A549 treated with DMSO at 1 μM for 4 hours (cell line): ENCODE results near the gene NFE2L1. TPM values are rescaled to one million over a fixed set of nuclear protein-coding genes. Genes with fewer than 3 reads are reported as not detected.

ENCODE experiments used
- total RNA-seq: library from RNA; stranded (reverse); fragments of 200-300 nt; extraction: Qiagen RNA extraction; gene quantifications from 5 replicates; pipeline ENCODE4 v1.2.3, GENCODE V29; 2022; ENCODE audit warnings: low read depth

The NFE2L1 gene
- 105 to 121 TPM (median 111 TPM) in 5 replicates for total RNA-seq

DNA sequence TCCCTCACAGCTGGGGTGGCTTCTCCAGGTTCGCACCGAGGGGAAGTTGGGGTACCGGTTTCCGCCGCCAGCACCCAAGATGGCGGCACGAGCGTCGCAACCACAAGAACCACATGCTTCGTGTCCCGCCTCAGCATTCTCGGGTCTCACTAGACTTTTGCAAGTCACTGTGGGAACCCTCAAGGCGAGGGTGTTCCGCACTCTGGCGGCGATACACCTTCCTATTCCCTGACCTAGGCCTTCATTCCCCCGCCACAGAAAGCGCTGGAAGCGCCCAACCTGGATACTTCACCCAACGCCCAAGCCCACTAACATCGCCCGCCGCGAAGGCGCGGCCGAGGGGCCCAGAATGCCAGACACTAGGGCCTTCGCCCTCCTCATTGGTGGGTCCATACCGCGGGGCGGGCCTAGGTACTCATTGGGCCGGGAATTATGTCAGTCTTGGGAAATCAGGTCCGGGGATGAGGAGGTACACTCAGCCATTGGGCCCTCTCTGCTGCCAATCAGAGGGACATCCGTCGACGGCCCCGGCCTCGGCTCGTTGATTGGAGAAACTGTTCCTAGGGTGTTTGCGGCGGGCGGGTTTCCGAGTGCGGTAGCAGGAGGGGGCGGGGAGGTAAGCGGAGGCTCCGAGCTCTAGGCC, at the start of gene NFE2L1:
Gene NFE2L1, plus strand, starts transcription at position 619 of the 643 bp plus-strand sequence. CDS start 2,760 bp downstream, outside the sequence.

DNA sequence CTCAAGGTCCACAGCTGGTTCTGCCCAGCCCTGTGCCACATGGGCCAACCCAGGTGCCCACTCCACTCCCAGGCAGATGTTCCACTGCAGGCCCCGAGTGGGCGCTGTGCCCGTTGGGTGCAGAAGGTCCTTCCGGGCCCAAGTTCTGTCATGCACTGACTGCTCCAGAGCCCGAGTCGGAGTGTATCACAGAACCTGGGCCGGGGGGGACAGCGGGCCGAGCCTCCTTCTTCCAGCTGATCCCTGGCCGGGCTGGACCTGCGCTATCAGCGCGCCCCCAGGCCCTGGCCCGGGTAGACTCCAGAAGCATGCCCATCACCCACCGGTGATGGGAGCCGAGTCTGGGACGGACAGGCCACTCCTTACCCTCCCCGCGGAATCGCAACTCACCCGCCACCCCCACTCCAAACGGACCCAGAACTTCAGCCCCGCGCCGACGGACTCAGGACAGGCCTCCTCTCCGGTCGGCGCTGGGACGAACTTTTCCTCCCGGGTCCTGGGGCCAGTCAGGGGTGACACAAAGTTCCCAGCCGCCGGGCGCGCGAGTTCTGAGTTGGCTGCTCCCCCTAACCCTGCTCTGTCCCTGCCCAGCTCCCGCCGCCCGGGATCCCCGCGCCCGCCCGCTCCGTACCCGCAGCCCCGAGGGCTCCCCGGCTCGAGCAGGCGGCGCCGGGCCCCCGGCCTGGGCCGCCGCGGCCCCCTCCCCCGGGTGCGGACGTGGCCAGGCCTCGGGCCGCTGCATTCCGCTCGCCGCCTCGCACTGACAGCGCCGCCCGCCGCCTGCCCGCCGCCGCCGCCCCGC, 10.9 kb upstream of the NFE2L1 start, which contains the start of gene COPZ2:
Gene COPZ2, minus strand, starts transcription at position 762 of the 802 bp plus-strand sequence. Its CDS starts 20 bp downstream, at position 742.

DNA sequence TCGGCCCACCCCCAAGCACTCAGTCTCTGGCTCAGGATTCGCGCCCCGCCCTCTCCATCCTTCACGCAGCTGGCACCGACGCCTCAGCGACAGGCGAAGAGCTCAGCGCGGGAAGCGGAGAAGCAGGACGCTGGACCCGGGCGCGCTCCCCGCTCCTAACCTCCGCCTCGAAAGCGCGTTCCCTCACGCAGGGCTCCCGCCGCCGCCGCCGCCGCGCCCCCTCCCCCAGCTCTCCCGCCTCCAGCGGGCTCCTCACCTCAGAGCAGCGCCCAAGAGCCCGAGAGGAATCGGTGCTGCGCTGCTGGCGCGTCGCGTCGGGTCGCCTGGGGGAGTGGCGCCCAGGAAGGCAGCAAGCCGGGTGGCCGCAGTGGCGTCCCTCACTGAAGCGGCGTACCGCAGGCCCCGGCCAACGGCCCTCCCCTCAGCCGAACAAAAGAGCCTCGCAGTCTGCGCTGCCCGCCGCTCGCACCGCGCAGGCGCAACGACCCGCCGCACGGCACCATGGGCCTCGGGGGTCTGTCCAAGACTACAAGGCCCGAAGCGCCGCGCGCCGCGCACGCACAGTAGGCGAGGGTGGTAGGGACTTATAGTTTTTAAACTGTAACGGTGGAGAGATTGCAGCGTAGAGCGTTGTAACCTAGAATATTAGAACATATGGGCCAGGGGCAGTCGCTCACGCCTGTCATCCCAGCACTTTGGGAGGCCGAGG, 53.0 kb downstream of the NFE2L1 start, which contains the start of gene CBX1:
Gene CBX1, minus strand, starts transcription at position 467 of the 709 bp plus-strand sequence. CDS start 24,474 bp downstream, outside the sequence.

GRCh38 chr17:48107137-48108055, 59.2 kb downstream of the NFE2L1 start, which contains the start of gene SNX11:
Gene SNX11 (plus strand): TSS chr17:48107766. CDS start chr17:48112044, 4,278 bp downstream.

Other genes with a start within 250 kb of the NFE2L1 start
- 5.9 to 9.7 TPM (median 9.4 TPM) in 5 replicates for gene OSBPL7, start 226.6 kb upstream of the NFE2L1 start, total RNA-seq
- gene MRPL10, start 216.8 kb upstream of the NFE2L1 start, total RNA-seq, result 87.5 to 115 TPM (median 92.6 TPM) in 5 replicates
- 2.8 to 3.6 TPM (median 3.5 TPM) in 5 replicates for gene LRRC46, start 216.7 kb upstream of the NFE2L1 start, total RNA-seq
- 34.5 to 37.8 TPM (median 34.8 TPM) in 5 replicates for gene SCRN2, start 207.1 kb upstream of the NFE2L1 start, total RNA-seq
- 2.8 to 3.1 TPM (median 2.8 TPM) in 5 replicates for gene SP6, start 197.2 kb upstream of the NFE2L1 start, total RNA-seq
- gene SP2, start 152.1 kb upstream of the NFE2L1 start, total RNA-seq, result 17.4 to 21.7 TPM (median 18.0 TPM) in 5 replicates
- 17.6 to 22.8 TPM (median 22.4 TPM) in 5 replicates for gene PNPO, start 106.8 kb upstream of the NFE2L1 start, total RNA-seq
- gene PRR15L, start 90.5 kb upstream of the NFE2L1 start, total RNA-seq, result 0.12 to 0.22 TPM (median 0.15 TPM) in 3 of 5 replicates, not detected in the others
- 95.8 to 108 TPM (median 106 TPM) in 5 replicates for gene CDK5RAP3, start 77.2 kb upstream of the NFE2L1 start, total RNA-seq
- 12.8 to 16.0 TPM (median 14.9 TPM) in 5 replicates for gene COPZ2, start 10.6 kb upstream of the NFE2L1 start, total RNA-seq
- gene CBX1, start 53.1 kb downstream of the NFE2L1 start, total RNA-seq, result 83.7 to 106 TPM (median 91.4 TPM) in 5 replicates
- 25.8 to 29.6 TPM (median 28.0 TPM) in 5 replicates for gene SNX11, start 59.4 kb downstream of the NFE2L1 start, total RNA-seq